H1 (cell line): Measurements from ENCODE around the gene RPL38. TPM values are rescaled to one million over a fixed set of nuclear protein-coding genes. Genes with fewer than 3 reads are reported as not detected.

Experiments used
- CTCF ChIA-PET: fragments of 300-600 bp; sonication (Branson Sonifier 250); formaldehyde crosslinking; loops from one replicate; lab custom pipeline; 2021; ENCODE audit not compliant: partially characterized antibody; lab: Charles Lee
- POLR2A ChIA-PET: fragments of 300-600 bp; sonication (Branson Sonifier 250); formaldehyde crosslinking; loops from one replicate; lab custom pipeline; 2021; ENCODE audit warnings: inconsistent platforms; ENCODE audit not compliant: partially characterized antibody; lab: Charles Lee
- DNase-seq, 2 experiments: peaks; one replicate each; pipeline versions ENCODE4 v3.0.0 to v3.0.0-alpha.2; 2010 to 2022; ENCODE audit warnings: low spot score in 2 of 2, low read depth in 1 of 2, mixed read lengths in 1 of 2
- FAIRE-seq: peaks from 2 replicates; lab custom pipeline; 2011; peaks lifted over from hg19 to GRCh38; lab: Jason Lieb, UNC
- H2AFZ ChIP-seq: 2 replicates; pipeline ENCODE4 v1.8.1; 2012; ENCODE audit warnings: low read length, inconsistent platforms
- H2AK5ac ChIP-seq: 2 replicates; pipeline ENCODE4 v1.6.1; 2013; ENCODE audit warnings: low read depth, low read length
- H2BK120ac ChIP-seq: replicated peaks from 2 replicates; pipeline ENCODE3; 2013; ENCODE audit warnings: low read depth, low read length, inconsistent platforms
- H2BK12ac ChIP-seq: 2 replicates; pipeline ENCODE4 v1.6.1; 2013; ENCODE audit warnings: low read depth, low read length
- H2BK15ac ChIP-seq: 2 replicates; pipeline ENCODE4 v1.6.1; 2013; ENCODE audit warnings: low read length
- H2BK20ac ChIP-seq: 2 replicates; pipeline ENCODE4 v1.6.1; 2013; ENCODE audit warnings: low read length
- H2BK5ac ChIP-seq: 2 replicates; pipeline ENCODE4 v1.6.1; 2013; ENCODE audit warnings: low read depth, low read length
- H3K14ac ChIP-seq: 2 replicates; pipeline ENCODE4 v1.6.1; 2013; ENCODE audit warnings: inconsistent platforms; ENCODE audit not compliant: insufficient read length
- H3K18ac ChIP-seq: 2 replicates; pipeline ENCODE4 v1.6.1; 2013; ENCODE audit warnings: low read length; ENCODE audit errors: extremely low read depth
- H3K23ac ChIP-seq: 2 replicates; pipeline ENCODE4 v1.6.1; 2013; ENCODE audit warnings: inconsistent platforms; ENCODE audit not compliant: insufficient read length
- H3K23me2 ChIP-seq: 2 replicates; pipeline ENCODE4 v1.6.1; 2013; ENCODE audit warnings: low read depth, low read length
- H3K27ac ChIP-seq: 2 replicates; pipeline ENCODE4 v1.6.1; 2011; ENCODE audit warnings: low read depth, low read length, inconsistent platforms
- H3K27me3 ChIP-seq, 4 experiments: replicated peaks in 1 of 4; 1 replicate in 1 of 4; 2 replicates in 3 of 4; pipeline versions ENCODE4 v1.6.1 to v1.8.1; 2011 to 2013; ENCODE audit warnings: low read length in 3 of 4, mild to moderate bottlenecking in 3 of 4, inconsistent platforms in 2 of 4, mixed read lengths in 2 of 4, moderate library complexity in 1 of 4; ENCODE audit not compliant: control insufficient read depth in 3 of 4, insufficient read depth in 3 of 4; ENCODE audit errors: extremely low read depth in 1 of 4
- H3K36me3 ChIP-seq, 4 experiments: 2 replicates each; pipeline versions ENCODE4 v1.6.1 to v1.8.1; 2011 to 2013; ENCODE audit warnings: mild to moderate bottlenecking in 4 of 4, low read length in 3 of 4, moderate library complexity in 2 of 4, control low read depth in 1 of 4, inconsistent platforms in 1 of 4; ENCODE audit not compliant: insufficient read depth in 4 of 4, control insufficient read depth in 2 of 4
- H3K4ac ChIP-seq: replicated peaks from 2 replicates; pipeline ENCODE3; 2013; ENCODE audit warnings: low read length, low read depth, mixed read lengths, inconsistent platforms; ENCODE audit not compliant: insufficient read length
- H3K4me1 ChIP-seq, 4 experiments: replicated peaks in 1 of 4; 1 replicate in 1 of 4; 2 replicates in 3 of 4; pipeline versions ENCODE4 v1.6.1 to v1.8.1; 2011 to 2013; ENCODE audit warnings: low read length in 3 of 4, inconsistent platforms in 2 of 4, mixed read lengths in 1 of 4; ENCODE audit not compliant: insufficient read depth in 4 of 4, control insufficient read depth in 3 of 4
- H3K4me2 ChIP-seq, 2 experiments: 2 replicates each; pipeline versions ENCODE4 v1.6.1 to v1.8.1; 2011 to 2013; ENCODE audit warnings: low read depth in 2 of 2, low read length in 2 of 2, control low read depth in 1 of 2, inconsistent platforms in 1 of 2, mild to moderate bottlenecking in 1 of 2; ENCODE audit not compliant: insufficient read depth in 1 of 2
- H3K4me3 ChIP-seq, 4 experiments: fragments of 200-600, 300-600 bp in 1 of 4; sonication (generic), shearing (Covaris generic), sonication (Bioruptor Twin) in 1 of 4; 2 replicates each; pipeline versions ENCODE4 v1.5.1 to v1.8.1; 2011 to 2016; ENCODE audit warnings: low read length in 4 of 4, low read depth in 3 of 4, control low read depth in 2 of 4, inconsistent platforms in 2 of 4, mild to moderate bottlenecking in 2 of 4, mixed read lengths in 1 of 4, moderate library complexity in 1 of 4; ENCODE audit not compliant: insufficient read depth in 2 of 4; ENCODE audit errors: extremely low read depth in 1 of 4
- H3K56ac ChIP-seq: replicated peaks from 2 replicates; pipeline ENCODE3; 2013; ENCODE audit warnings: low read depth, mild to moderate bottlenecking, mixed read lengths, low read length, inconsistent platforms; ENCODE audit not compliant: insufficient read length
- H3K79me1 ChIP-seq: 2 replicates; pipeline ENCODE4 v1.6.1; 2013; ENCODE audit warnings: low read depth, low read length, control low read depth
- H3K79me2 ChIP-seq, 2 experiments: 2 replicates each; pipeline versions ENCODE4 v1.6.1 to v1.8.1; 2012 to 2013; ENCODE audit warnings: low read length in 2 of 2, mild to moderate bottlenecking in 2 of 2, inconsistent platforms in 1 of 2; ENCODE audit not compliant: insufficient read depth in 2 of 2, control insufficient read depth in 1 of 2
- H3K9ac ChIP-seq, 4 experiments: replicated peaks in 1 of 4; 1 replicate in 1 of 4; 2 replicates in 3 of 4; pipeline versions ENCODE4 v1.6.1 to v1.8.1; 2011 to 2013; ENCODE audit warnings: low read depth in 3 of 4, low read length in 3 of 4, control low read depth in 2 of 4, mild to moderate bottlenecking in 2 of 4, moderate library complexity in 2 of 4, inconsistent platforms in 1 of 4; ENCODE audit errors: extremely low read depth in 1 of 4
- H3K9me3 ChIP-seq, 2 experiments: 2 replicates each; pipeline versions ENCODE4 v1.6.1 to v1.8.1; 2012 to 2013; ENCODE audit warnings: mild to moderate bottlenecking in 2 of 2, moderate library complexity in 2 of 2, control low read depth in 1 of 2, inconsistent platforms in 1 of 2, low read depth in 1 of 2, low read length in 1 of 2, mixed read lengths in 1 of 2; ENCODE audit not compliant: insufficient read depth in 2 of 2
- H4K20me1 ChIP-seq, 2 experiments: replicated peaks in 1 of 2; 2 replicates each; pipeline versions ENCODE3 to v1.8.1; 2011 to 2013; ENCODE audit warnings: inconsistent platforms in 2 of 2, low read length in 2 of 2, mild to moderate bottlenecking in 1 of 2; ENCODE audit not compliant: insufficient read depth in 2 of 2, control insufficient read depth in 1 of 2
- H4K5ac ChIP-seq: 2 replicates; pipeline ENCODE4 v1.6.1; 2013; ENCODE audit warnings: low read length, low read depth, mixed read lengths, inconsistent platforms; ENCODE audit not compliant: insufficient read length
- H4K8ac ChIP-seq: 2 replicates; pipeline ENCODE4 v1.8.0; 2013; ENCODE audit warnings: mild to moderate bottlenecking, moderate library complexity, low read length, inconsistent platforms; ENCODE audit not compliant: insufficient read depth; ENCODE audit errors: extremely low read depth
- H4K91ac ChIP-seq: replicated peaks from 2 replicates; pipeline ENCODE3; 2013; ENCODE audit warnings: low read length, mixed read lengths, inconsistent platforms; ENCODE audit not compliant: insufficient read length
- CHD2 ChIP-seq: IDR thresholded peaks from 2 replicates; pipeline ENCODE4 v1.6.1; 2012; ENCODE audit warnings: low read length, improper control_type of control experiment
- CREB1 ChIP-seq: IDR thresholded peaks from 2 replicates; pipeline ENCODE4 v1.6.1; 2012; ENCODE audit warnings: inconsistent platforms
- EP300 ChIP-seq, 2 experiments: IDR thresholded peaks; 1 replicate in 1 of 2; 2 replicates in 1 of 2; pipeline ENCODE4 v1.6.1; 2011 to 2012; ENCODE audit warnings: low read depth in 2 of 2, low read length in 2 of 2, mild to moderate bottlenecking in 2 of 2, borderline replicate concordance in 1 of 2, inconsistent platforms in 1 of 2, moderate library complexity in 1 of 2
- JUN ChIP-seq: IDR thresholded peaks from 2 replicates; pipeline ENCODE4 v1.6.1; 2011; ENCODE audit warnings: low read depth, mild to moderate bottlenecking, improper control_type of control experiment, low read length
- JUND ChIP-seq: IDR thresholded peaks from 2 replicates; pipeline ENCODE4 v1.6.1; 2011; ENCODE audit warnings: mild to moderate bottlenecking, improper control_type of control experiment, low read length
- KDM1A ChIP-seq: fragments of 200-600, 300-600 bp; sonication (generic); IDR thresholded peaks from 2 replicates; pipeline ENCODE4 v1.7.1; 2016; ENCODE audit warnings: mild to moderate bottlenecking, low read length, borderline replicate concordance
- MAFK ChIP-seq: IDR thresholded peaks from 2 replicates; pipeline ENCODE4 v1.6.1; 2012; ENCODE audit warnings: low read depth, mild to moderate bottlenecking, improper control_type of control experiment, low read length
- POLR2A ChIP-seq, 2 experiments: IDR thresholded peaks; 1 replicate in 1 of 2; 2 replicates in 1 of 2; pipeline ENCODE4 v1.6.1; 2011; ENCODE audit warnings: low read depth in 2 of 2, low read length in 2 of 2, mild to moderate bottlenecking in 2 of 2; ENCODE audit errors: control extremely low read depth in 1 of 2
- POU5F1 ChIP-seq: IDR thresholded peaks from 2 replicates; pipeline ENCODE4 v1.6.1; 2011; ENCODE audit warnings: low read depth, mild to moderate bottlenecking, low read length, moderate library complexity
- SP4 ChIP-seq: IDR thresholded peaks from 2 replicates; pipeline ENCODE4 v1.6.1; 2012; ENCODE audit warnings: low read length, inconsistent platforms
- SRF ChIP-seq: IDR thresholded peaks from 2 replicates; pipeline ENCODE4 v1.6.1; 2011; ENCODE audit warnings: mild to moderate bottlenecking, low read depth, low read length, moderate library complexity
- TCF12 ChIP-seq: IDR thresholded peaks from 2 replicates; pipeline ENCODE4 v1.6.1; 2011; ENCODE audit warnings: low read depth, mild to moderate bottlenecking, low read length
- WGBS, 2 experiments: shearing (Covaris generic) in 1 of 2; methylation state at CpG; one replicate each; pipeline versions ENCODE4 v1.1.6 to v1.1.7; 2013 to 2015; ENCODE audit warnings: low lambda C conversion rate in 2 of 2, mixed read lengths in 2 of 2, inconsistent platforms in 1 of 2, low coverage in 1 of 2, missing lambda C conversion rate in 1 of 2; ENCODE audit not compliant: insufficient replicate concordance in 2 of 2, insufficient coverage in 1 of 2, insufficient read length in 1 of 2; ENCODE audit errors: extremely low coverage in 1 of 2, missing lambda C conversion rate in 1 of 2; 5-methylcytosine and 5-hydroxymethylcytosine counted together
- polyA plus RNA-seq, 7 experiments: library from polyadenylated mRNA; depleted of rRNA in 3 of 7; stranded (reverse) in 5 of 7; unstranded in 2 of 7; fragments of >200 nt in 5 of 7; fragments of 200-250 nt in 2 of 7; gene quantifications; 1 replicate in 5 of 7; 2 replicates in 1 of 7; 4 replicates in 1 of 7; pipeline versions ENCODE4 v1.2.1 to v1.2.3, GENCODE V29; 2011 to 2013; ENCODE audit warnings: missing spikeins in 2 of 7, mixed read lengths in 2 of 7
- total RNA-seq: library from RNA; stranded (reverse); fragmentation: NEBNext Ultra II Directional; extraction: Animal tissue kit (Norgen Biotek cat#: 25700); gene quantifications from 2 replicates; pipeline ENCODE4 v1.2.1, GENCODE V29; 2021
- TF ChIP-seq, protein P1 (sequence below): IDR thresholded peaks from 2 replicates; pipeline ENCODE4 v1.6.1; 2011; ENCODE audit warnings: low read length, improper control_type of control experiment
- TF ChIP-seq, protein P2 (sequence below): IDR thresholded peaks from 2 replicates; pipeline ENCODE4 v1.6.1; 2012; ENCODE audit warnings: inconsistent platforms

The RPL38 gene
- total and polyA plus RNA-seq, 2 of the 8 experiments (the other 6 are each of a cell fraction or from before 2014, with no cell fraction given) = 412 to 1,195 TPM

DNA sequence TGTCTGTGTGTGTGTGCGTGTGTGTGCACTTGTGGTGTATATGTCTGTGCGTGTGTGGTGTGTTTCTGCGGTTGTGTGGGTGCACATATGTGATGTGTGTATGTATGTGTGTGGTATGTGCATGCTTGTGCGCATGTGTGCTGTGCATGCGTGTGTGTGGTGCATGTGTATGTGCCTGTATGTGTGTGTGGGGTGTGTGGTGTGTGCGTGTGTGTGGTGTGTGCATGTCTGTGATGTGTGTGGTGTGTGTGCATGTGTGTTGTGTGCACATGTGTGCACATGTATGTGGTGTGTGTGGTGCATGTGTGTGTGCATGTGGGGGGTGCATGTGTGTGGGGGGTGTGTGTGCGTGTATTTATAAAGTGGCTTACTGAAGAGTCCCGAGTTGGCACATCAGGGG is 47.6 kb downstream of the RPL38 start:
- H4K20me1 ChIP-seq = peaks cover 0 to 4% of the 10 kb centered on the region in 2 experiments
- TF ChIP-seq, protein P1, sequence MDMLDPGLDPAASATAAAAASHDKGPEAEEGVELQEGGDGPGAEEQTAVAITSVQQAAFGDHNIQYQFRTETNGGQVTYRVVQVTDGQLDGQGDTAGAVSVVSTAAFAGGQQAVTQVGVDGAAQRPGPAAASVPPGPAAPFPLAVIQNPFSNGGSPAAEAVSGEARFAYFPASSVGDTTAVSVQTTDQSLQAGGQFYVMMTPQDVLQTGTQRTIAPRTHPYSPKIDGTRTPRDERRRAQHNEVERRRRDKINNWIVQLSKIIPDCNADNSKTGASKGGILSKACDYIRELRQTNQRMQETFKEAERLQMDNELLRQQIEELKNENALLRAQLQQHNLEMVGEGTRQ = no peak
- TF ChIP-seq CHD2 (no peak), JUN (no peak), SRF (no peak), TCF12 (no peak), POU5F1 (no peak), KDM1A (no peak), EP300 (IDR thresholded peaks at IDR 0.05; ENCODE audit: borderline replicate concordance in 1 of 2, low read depth in 2 of 2, low read length in 2 of 2) (no peak), MAFK (no peak), CREB1 (no peak), SP4 (no peak), JUND (no peak), POLR2A (IDR thresholded peaks at IDR 0.05; ENCODE audit: control extremely low read depth in 1 of 2, low read depth in 2 of 2, low read length in 2 of 2) (no peak)
- TF ChIP-seq, protein P2, sequence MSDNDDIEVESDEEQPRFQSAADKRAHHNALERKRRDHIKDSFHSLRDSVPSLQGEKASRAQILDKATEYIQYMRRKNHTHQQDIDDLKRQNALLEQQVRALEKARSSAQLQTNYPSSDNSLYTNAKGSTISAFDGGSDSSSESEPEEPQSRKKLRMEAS = no peak

More for the DNA sequence above, 47.6 kb downstream of the RPL38 start:
- 81% methylated on average over 8 of the region's 8 CpGs; no CpG with 5 or more reads in 1 of the 2 experiments for WGBS, 2 experiments
- no peak overlapping the region for H3K9ac ChIP-seq
- no peak overlapping the region for H3K14ac ChIP-seq
- no peak overlapping the region for H4K5ac ChIP-seq
- no peaks in the 10 kb centered on the region for H3K23me2 ChIP-seq
- peaks cover 0 to 15% (median 3%) of the 10 kb centered on the region in 4 experiments; a peak in 5 of 7 replicates for H3K4me1 ChIP-seq
- no peak overlapping the region for H2BK15ac ChIP-seq
- H2AFZ ChIP-seq = no peak overlapping the region
- no peaks in the 10 kb centered on the region for H3K79me2 ChIP-seq
- H3K56ac ChIP-seq = no peak overlapping the region
- ChIA-PET POLR2A (interaction anchor here (0.7 to 2.8 kb wide), 4 partner anchors 9 to 47 kb away, joined by 3 to 9 read pairs (median 6); partner anchors contain the start of gene RPL38), CTCF (interaction anchor here (0.8 to 2.4 kb wide), 4 partner anchors 9 to 71 kb away, joined by 3 to 11 read pairs (median 6); no protein-coding TSS in a partner anchor)
- H4K8ac ChIP-seq = no peak overlapping the region
- no peak overlapping the region for H3K4me3 ChIP-seq
- no peak overlapping the region; the same call in 1 of the 2 replicates for H2BK12ac ChIP-seq
- H3K27ac ChIP-seq = no peak overlapping the region
- H2BK20ac ChIP-seq = no peak overlapping the region
- H2BK120ac ChIP-seq = no peak overlapping the region
- no peaks in the 10 kb centered on the region for H3K79me1 ChIP-seq
- FAIRE-seq = no peak
- H2AK5ac ChIP-seq = peak overlapping the region; percentile 57
- H3K27me3 ChIP-seq = no peaks in the 10 kb centered on the region
- H3K23ac ChIP-seq = peak overlapping the region; percentile 97
- DNase-seq = no peak
- H2BK5ac ChIP-seq = no peak overlapping the region
- no peak overlapping the region for H3K18ac ChIP-seq
- peak overlapping the region; percentile 32 for H3K4ac ChIP-seq
- 0 out of 4 replicates have a peak, but pooled peaks cover 0 to 4% of the 10 kb centered on the region in 2 experiments for H3K9me3 ChIP-seq
- H3K4me2 ChIP-seq = no peak overlapping the region
- H4K91ac ChIP-seq = peak overlapping the region; percentile 86
- H3K36me3 ChIP-seq = no peaks in the 10 kb centered on the region
